NCI-H2107 treated with DMSO at 0.1 percent for 48 hours (cell line): ENCODE data around the gene CCSER1.
"Not testable (repeated sequence)": the region's sequence is repeated elsewhere in the genome, so short reads cannot be mapped to it uniquely, and the experiment has no call there.

ENCODE experiments used
- DNase-seq: peaks from one replicate; lab custom pipeline; 2025; ENCODE audit not compliant: unreplicated experiment; lab: John Stamatoyannopoulos, UW

Gene CCSER1

DNA sequence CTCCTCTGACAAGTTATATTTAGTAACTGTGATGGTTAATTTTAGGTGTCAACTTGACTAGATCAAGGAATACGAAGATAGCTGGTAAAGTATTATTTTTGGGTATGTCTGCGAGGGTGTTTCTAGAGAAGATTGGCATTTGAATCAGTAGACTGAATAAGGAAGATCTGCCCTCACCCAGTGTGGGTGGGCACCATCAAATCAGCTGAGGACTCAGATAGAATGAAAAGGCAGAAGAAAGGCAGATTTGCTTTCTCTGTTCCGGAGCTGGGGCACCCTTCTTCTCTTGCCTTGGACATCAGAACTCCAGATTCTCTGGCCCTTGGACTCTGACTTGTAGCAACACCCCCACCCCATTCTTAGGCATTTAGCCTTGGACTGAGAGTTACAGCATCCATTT lies 981.6 kb downstream of the CCSER1 start:
- DNase-seq, result no peak

- DNase-seq, result no peak
Observed at GRCh38 chr4:91111556-91111955, 984.4 kb downstream of the CCSER1 start.

DNA sequence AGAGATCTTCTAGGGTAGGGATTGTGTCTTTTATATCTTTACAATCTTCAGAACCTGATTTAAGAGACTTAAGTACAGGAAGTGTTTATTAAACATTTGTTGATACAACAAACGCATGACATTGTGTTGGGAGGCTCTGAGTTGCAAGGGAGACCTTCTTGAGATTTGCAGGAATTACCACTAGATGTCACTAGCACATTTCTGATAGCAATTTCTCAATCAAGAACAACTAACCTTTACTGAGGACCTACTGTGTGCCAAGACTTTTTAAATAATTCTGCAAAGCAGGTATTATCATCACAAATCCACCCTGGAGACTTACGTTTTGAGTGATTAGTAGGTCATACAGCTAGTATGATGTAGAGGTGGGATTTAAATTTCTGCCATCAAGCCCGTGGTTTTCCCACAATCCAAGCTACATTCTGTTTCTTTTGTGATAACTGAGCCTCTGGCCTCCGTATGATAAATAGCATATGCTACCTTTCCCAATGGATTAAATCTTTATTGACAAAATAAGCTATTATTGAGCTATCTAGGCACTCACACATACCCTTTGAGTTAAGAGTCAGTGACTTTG lies 986.0 kb downstream of the CCSER1 start:
- DNase-seq, result no peak

DNA sequence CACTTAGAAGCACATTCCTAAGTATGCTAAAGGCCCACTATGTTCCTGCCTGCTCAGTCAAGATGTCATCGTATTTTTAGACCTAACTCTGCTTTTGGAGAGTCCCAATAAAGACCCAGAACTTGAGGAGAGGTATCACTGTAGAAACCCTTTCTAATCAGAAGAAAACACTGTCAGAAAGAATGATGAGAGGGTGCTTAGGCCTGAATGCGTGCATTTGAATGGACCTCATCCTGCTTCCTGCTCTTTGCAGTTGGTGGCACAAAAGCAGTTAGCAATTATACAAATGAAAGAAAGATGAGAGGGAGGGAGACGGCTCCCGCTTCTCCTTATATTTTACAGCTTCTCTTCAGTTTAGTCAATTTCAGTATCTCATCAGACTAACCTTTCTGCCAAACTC lies 987.2 kb downstream of the CCSER1 start:
- DNase-seq, result no peak

GRCh38 chr4:91116861-91117260 lies 989.7 kb downstream of the CCSER1 start:
- DNase-seq, result peak; percentile 10

- DNase-seq, result no peak
Observed at GRCh38 chr4:91118597-91118996, 991.4 kb downstream of the CCSER1 start.

GRCh38 chr4:91123742-91124141 lies 996.5 kb downstream of the CCSER1 start:
- no peak for DNase-seq

DNA sequence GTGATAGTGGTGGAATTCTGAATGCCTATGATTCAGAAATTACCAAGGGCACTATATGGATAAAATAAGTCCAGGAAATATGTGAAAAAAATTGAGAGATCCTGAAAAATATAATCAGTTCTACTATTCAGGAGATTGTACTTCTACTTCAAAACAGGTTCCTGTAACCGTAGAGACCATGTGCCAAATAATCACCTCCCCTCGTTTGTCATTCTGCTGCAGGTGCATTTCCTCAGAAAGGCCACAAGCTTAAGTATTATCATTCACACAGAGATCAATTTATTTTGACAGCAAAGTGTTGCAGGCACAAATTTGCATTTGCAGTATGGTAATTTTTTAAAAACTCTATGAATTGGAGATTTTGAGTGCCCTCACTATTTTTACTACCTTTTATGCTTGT lies 1000.0 kb downstream of the CCSER1 start:
- no peak for DNase-seq

DNA sequence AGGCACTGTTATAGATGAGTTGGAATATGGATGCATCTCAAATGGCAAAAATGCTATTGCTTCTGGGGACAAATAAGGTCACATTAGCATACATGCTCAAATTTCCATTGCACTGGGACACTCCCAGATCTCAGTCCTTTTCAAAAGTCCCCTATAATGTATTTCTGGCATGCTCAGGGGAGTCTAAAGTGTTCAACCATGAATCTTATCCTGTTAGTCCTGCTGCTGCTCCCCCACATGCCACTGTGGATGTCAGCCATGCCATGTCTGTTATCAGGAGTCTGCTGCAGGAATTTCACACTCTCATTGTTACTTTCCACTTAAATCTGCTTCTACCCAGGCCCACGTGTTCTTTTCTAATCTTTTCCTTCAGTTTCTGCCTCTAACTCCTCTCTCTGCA lies 1000.6 kb downstream of the CCSER1 start:
- no peak for DNase-seq

- DNase-seq, result no peak
Observed at GRCh38 chr4:91128519-91128918, 1001.3 kb downstream of the CCSER1 start.

GRCh38 chr4:91147067-91147466 lies 1019.9 kb downstream of the CCSER1 start:
- no peak for DNase-seq

- DNase-seq, result not testable (repeated sequence)
Observed at GRCh38 chr4:91154041-91154440, 1026.8 kb downstream of the CCSER1 start.

GRCh38 chr4:91167864-91168653 lies 1040.9 kb downstream of the CCSER1 start:
- DNase-seq, result not testable (repeated sequence)

GRCh38 chr4:91170768-91171167 lies 1043.6 kb downstream of the CCSER1 start:
- DNase-seq, result no peak

GRCh38 chr4:91171217-91171616 lies 1044.0 kb downstream of the CCSER1 start:
- no peak for DNase-seq

DNA sequence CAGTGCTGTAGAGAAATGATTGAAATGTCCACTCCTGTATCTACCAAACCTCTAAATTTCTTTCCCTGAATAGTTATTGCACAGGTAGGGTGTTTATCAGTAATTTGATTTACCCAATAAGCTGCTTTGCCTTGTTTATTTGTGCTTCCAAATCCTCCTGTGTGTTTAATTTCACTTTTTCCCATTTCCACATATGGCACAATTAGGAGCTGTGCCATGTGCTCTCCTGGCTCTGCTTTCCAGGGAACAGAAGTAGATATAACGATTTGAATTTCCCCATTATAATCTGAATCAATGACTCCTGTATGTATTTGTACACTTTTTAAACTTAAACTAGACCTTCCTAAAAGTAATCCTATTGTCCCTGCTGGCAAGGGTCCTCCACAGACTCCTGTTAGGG lies 1057.9 kb downstream of the CCSER1 start:
- not testable (repeated sequence) for DNase-seq

GRCh38 chr4:91198951-91199350 lies 1071.8 kb downstream of the CCSER1 start:
- peak; percentile 34 for DNase-seq

DNA sequence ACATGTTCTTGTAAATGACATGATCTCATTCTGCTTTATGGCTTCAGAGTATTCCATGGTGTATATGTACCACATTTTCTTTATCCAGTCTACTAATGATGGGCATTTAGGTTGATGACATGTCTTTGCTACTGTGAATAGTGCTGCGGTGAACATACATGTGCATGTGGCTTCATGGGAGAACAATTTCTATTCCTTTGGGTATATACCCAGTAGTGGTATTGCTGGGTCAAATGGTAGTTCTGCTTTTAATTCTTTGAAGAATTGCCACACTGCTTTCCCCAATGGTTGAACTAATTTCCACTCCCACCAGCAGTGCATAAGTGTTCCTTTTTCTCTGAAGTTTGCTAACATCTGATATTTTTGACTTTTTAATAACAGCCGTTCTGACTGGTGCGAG lies 1080.3 kb downstream of the CCSER1 start:
- DNase-seq, result no peak

GRCh38 chr4:91212211-91212610 lies 1085.0 kb downstream of the CCSER1 start:
- no peak for DNase-seq

- DNase-seq, result not testable (repeated sequence)
Observed at GRCh38 chr4:91217831-91218403, 1090.7 kb downstream of the CCSER1 start.

DNA sequence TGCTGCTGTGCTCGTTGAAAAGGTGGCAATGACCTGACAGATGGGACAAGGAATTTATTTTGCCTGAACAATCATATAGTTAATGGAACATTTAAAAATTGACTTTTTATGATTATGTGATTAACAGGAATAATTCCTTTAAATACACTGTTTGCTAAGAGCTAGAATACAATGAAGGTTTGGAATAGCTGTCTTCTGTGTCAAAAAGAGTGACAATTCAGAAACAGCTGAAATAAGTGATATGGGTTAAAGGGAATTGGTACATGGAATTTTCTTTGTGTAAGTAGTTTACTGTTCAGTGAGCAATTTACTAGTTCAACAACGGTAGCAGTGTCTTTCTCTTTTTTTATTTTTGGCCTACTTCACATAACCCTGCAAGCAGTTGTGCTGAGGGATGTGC lies 1093.1 kb downstream of the CCSER1 start:
- no peak for DNase-seq

DNA sequence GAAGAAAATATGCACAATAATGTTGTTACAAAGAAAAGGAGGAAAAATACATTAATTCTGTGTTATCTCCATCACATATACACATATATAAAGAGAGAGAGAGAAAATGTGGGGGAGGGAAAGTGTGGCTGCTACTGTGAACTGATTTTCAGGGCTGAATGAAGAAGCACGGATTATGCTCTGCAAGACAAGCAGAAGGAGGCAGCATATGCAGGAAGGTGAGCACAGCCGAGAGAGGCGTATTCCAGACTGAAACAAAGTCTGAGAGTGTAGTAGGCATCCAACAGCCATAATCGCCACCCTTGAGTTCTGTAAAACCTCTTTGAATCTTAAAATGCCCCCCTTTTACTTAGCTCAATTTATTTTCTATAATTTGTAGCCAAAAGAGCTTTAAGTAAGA lies 1094.8 kb downstream of the CCSER1 start:
- no peak for DNase-seq
